Central memory CD4-positive, alpha-beta T cell (primary cell): ENCODE data around the gene SUPT4H1.

Experiments
- DNase-seq: peaks from one replicate; pipeline ENCODE4 v3.0.0; 2022

SUPT4H1 gene

DNA sequence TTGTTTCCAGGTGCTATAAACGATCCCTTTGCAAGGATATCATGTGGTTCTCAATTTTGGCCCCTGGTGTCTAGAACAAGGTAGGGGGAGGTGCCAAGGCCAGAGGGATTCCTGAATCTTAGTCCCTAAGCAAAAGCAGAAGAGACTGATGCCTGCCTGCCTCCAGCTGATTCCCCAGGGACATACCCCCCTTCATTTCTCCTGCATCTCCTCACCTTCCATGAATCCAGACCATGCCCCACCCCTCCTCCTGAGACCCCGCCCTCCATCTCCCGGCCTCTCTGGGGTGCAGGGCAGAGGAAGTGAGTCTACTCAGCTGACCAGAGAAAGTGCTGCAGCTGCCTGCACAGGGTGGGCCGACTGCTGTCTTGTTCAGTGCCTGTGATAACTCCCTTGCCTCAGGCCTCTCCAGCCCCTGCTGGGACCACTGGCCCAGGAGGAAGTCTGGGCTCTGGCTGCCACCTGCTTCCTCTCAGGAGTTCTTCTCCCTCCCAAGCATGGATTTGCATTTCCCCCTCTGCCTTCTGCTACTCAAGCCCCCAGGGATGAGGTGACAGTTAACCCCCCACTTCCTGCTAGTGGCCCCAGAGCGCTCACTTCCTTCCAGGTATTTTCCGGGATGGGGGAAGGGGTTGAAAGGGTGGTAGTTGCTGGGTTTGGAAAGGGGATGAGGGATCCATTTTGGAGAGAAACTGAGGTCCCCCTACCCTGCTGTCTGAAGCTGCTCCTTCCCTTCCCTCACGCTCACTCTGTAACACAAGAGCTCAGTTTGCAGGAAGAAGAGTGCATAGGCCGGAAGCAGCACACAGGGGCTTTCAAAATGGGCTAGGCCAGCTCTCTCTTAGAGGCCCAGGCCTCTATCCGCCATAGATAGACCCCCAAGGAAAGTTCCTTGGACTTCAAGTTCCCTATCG, 12.9 kb downstream of the SUPT4H1 start:
- DNase-seq, result peak; percentile 43

DNA sequence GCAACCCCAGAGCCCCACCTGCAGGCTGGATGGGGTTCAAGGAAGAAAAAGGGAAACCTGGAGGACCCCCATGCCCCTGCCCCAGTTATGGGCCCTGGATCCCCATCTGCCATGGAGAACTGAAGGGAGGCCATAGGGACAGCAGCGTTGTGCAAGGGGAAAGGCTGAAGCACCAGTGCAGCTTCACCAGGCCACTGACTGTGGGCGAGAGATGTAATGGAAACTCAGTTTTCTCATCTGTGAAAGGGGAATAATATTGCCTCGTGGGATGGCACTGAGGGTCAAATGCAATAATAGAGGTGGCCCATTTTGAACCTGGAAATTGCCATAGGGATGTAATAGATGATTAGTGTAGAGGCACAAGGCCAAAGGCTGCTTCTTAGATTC, 13.6 kb downstream of the SUPT4H1 start:
- DNase-seq, result no peak

DNA sequence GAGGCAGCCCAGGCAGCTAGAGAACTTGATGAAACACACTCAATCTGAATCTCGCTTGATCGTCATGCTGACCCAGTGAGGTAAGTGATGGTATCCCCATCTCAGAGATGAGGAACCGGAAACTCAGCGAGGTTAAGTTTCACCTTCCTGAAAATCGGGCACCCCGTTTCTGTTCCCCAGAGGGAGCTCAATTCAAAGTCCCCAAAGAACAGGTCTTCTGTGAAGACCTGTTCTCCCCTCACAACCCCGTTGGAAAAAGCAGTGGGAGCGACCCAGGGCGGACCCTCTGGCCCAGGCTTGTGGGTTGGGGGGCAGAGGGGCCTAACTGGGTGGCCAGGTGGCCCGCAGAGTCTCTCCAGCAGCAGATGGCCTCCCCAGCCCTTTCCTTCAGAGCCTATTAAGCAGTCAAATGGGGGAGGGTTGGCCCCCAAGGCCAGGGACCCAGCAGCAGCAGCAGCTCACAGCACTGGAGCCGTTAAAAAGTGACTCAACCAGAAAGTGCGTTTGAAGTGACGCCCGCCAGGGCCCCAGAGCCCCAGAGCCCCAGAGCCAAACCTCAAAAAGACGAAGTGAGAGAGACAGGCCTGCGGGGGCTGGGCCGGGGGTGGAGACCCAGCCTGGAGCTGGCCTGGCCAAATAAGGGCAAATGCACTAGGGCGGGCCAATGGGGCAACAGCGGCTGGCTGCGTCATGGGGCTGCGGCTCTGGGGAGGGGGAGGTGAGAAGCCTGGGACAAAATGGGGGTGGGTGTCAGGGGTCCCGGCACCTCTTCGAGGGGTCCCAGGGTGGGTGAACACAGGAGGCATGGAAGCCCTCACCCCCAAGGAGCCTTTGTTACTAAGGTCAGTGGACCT, 14.2 kb downstream of the SUPT4H1 start:
- DNase-seq, result peak; percentile 92

DNA sequence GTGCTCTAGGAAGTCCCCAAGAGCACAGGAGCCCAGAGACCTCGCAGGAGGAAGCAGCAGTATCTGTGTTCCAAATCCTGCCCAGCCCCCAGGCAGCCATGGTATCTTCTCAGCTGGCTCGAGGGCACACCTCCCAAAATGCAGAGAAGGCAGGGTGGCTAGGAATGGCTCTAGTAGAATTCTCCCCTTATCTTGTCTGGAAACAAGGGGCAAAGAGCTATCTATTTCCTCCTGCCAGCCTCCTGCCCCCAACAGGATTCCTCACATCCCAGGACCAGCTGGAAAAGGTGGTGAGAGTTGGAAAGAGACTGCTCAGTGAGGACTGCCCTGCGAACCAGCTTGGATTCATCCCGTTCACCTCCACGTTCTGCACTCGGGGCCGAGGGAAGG, 14.8 kb downstream of the SUPT4H1 start:
- peak; percentile 59 for DNase-seq

DNA sequence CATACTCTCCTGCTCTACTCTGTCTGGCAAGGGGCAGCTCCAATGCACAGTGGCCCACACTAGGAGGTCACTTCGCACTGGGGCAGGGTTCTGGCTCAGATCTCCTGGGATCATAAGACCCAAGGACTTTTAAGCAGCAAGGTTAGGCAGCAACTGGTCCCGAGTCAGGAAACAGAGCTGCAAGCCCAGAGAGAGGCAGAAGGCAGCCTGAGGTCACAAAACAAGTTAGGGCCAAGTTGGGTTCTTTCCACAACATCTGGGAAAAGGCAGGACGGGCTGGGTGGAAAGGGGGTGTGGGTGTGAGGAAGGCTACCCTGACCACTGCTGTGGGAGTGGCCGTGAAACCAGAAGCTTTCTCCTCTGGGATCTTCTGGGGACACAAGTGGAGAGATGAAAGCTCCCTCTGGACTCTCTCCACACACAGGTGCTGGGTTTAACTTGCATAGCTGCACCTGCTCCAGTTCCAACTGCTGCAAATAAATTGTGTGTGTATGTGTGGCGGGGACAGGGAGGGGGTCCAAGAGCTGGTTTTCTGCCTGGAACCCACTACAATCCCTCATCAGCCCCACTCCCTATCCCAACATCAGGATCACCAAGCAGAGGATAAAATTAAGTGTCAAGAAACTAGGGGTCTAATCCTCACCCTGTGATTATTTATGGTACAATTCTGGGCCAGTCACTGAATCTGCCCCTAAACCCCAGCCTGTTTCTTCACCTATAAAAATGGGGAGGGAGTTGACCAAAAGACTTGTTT, 15.4 kb downstream of the SUPT4H1 start:
- DNase-seq, result no peak

DNA sequence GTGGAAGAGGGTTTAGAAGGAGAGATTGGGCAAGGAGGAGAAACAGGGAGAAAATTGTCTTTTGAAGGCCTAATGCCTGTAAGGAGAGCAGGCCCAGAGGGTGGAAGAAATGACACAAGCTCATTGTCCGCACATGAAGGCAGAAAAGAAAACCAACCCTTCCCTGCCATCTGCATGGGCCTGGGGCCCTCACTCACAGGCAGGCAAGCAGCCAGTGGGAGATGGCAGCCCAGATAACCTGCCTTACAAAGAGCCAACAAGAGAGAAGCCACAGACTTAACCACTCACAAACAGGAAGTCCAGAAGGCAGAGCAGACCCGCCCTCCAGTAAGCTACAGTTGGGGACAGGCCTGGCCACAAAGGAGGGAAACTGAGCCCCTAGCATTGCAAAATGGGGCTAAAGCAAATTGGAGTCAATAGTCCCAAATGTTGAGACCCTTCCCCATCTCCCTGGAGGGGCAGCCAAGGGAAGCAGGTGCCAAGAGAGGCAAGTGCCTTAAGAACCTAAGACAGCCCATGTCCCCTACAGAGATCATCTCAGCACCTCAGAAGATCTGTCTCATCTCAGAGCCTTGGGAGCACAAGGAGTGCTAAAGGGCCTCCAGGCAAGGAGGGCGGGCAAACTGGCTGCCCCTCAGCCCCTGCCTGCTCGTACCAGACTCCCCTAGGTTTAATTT, 16.1 kb downstream of the SUPT4H1 start:
- DNase-seq, result peak; percentile 84

DNA sequence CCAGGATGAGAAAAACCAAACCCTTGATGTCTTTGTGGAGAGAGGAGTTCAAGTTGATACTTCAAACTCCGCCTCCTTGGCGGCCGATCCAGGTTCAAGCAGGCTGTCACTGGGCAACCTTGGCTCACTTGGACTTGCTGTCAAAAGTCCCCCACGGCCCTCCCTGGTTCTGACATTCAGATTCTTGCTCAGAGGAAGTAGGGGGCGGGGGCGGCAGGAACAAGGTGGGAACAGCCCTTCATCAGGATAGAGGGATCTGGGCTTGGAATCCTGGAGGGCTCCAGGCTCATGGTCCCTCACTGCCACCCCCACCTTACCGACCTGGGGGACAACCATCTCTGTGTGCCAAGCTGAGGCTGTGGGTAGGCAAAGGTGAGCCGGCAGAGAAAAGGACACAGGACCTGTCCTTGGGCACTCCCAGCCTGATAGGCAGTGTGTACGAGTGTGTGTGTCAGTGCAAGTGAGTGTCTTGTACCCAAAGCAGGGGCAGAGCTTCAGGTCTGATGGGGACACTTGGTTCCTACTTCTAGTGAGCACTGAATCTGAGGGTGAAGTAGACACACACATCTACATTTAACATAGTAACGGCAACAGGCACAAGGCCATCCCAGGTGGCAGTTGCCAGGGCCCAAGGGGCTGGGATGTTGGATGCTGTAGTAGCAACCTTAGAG, 16.8 kb downstream of the SUPT4H1 start:
- peak; percentile 13 for DNase-seq

DNA sequence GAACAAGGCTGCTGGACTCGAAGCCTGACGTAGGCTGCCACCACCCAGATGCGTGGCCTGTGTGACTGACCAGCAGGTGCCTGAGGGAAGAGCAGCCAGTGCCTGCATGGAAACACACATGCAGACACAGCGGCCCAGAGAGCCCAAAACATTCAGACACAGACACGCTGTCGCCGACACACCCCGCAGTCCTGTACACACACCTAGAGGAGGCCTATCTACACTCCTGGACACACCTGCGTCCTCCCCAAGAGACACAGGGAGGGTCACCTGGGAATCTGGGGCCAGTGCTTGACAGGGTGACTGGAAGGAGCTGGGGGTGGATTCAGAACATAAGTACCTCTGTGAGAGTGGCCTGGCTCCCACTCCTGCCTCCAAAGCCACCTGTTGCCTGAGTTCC, 17.3 kb downstream of the SUPT4H1 start:
- DNase-seq, result no peak

DNA sequence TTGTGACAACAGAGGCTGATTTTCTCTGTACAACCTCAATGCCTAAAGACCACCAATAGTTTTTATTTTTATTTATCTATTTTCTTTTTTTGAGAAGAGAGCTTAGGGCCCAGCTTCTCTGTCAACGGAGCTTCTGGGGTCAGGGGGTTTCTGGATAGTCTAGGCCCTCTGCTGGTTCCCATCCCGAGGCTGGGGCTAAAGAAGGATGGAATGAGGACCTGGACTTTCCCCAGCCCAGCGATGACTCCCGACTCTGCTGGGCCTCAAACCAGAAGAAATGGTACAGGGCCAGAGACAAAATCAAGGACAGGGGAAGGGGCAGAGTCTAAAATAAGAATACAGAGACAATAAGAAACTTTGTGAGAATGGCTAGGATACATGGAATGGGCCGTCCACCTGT, 17.7 kb downstream of the SUPT4H1 start:
- no peak for DNase-seq

DNA sequence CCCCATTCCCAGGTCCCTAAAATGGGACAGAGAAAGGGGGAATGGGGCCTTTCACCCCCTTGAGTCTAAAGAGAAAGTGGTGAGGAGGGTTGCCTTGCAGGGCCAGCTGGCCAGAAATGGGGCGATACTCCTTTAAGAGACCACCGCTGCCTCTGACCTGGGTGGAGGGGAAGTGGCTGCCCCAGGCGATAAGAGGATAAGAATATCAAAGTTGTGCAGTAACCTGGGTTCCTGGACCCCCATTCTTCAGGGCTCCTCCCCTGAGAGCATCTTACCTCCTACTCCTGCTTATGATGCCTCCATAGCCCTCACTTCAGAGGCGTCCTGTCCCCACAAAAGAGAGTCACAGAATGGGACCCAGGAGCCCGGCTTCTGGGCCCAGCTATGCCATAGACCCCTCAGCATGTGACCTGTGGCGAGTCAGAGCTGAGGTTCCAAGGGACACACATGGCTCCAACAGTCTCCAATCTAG, 18.2 kb downstream of the SUPT4H1 start:
- DNase-seq, result no peak

DNA sequence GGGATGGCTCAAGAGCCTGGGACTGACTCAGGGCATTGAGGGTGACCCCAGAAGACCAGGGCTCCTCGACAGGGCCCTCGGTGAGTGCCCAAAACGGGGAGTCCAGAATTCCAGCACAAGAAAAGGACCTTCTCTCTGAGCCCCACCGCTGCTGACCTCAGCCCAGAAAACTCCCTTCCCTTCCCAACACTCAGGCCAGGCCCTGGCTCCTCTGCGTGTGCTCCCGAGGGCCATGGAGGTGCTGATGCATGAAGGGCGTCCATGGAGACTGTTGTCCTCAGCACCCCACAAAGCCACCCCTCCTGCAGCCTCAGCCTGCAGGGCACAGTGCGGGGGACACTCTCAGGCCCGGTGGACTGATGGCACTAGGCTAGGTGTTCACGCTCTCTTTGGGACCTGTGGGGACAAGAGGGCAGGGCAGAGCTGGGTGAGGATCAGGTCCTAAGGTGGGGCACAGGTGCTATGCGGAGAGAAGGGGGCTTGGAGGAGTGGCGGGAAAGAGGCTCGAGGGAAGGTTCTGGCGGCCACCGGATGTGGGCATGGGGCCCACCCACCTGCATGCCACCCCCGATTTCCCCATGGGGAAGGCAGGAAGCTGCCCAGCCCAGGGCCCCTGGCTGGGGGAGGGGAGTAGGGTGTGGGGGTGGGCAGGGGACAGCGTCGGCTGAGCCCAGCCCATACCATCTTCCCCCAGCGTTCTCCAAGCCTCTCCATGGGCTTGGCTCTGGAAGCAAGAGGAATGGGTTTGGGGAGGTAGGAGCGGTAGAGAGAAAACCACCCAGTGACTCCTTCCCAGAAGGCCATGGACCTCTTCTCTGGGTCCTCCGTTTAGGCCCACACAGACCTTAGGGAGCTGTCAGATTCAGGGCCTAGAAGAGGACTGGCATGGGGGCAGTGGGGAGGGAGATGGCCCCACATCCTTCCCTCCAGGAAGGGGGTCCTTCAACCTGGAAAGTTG, 18.9 kb downstream of the SUPT4H1 start:
- DNase-seq, result no peak

DNA sequence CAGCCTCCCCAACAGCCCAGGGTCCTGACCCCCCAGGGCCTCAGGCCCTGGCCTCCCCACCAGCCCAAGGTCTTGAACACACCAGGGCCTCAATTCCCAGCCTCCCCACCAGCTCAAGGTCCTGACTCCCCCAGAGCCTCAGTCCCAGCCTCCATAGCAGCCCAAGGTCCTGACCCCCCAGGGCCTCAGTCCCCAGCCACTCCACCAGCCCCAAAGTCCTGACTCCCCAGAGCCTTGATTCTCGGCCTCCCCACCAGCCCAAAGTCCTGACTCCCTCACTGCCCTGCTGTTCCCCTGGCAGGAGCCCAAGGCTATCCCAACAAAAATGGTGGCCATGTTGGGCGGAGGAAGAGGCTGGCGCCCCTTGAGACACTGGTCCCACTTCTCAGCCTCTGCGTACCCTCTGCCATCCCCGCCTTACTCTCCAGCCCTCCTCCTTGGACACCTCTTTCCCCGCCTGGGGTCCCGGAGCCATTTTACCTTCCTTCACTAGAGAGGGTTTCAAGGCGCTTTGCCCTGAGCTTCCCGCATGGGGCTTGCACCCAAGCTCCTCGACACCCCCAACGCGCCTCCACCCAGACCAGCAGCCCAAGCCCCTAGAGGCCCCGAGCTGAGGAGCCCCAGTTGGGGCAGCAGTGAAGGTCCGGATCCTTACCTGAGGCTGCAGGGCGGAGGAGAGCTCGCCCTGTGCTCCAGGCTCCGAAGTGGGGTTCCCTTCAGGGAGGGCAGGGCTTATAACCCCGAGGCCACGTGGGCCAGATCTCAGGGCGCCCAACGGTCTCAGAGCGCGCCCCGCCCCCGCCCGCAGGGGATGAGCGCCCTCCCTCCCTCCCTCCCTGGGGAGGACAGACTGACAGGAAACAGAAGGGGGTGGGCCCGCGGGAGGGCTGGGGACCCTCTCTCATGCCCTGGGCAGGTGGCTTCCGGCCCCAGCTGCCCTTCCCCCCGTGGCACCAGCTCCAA, 19.9 kb downstream of the SUPT4H1 start:
- DNase-seq, result peak; percentile 80

DNA sequence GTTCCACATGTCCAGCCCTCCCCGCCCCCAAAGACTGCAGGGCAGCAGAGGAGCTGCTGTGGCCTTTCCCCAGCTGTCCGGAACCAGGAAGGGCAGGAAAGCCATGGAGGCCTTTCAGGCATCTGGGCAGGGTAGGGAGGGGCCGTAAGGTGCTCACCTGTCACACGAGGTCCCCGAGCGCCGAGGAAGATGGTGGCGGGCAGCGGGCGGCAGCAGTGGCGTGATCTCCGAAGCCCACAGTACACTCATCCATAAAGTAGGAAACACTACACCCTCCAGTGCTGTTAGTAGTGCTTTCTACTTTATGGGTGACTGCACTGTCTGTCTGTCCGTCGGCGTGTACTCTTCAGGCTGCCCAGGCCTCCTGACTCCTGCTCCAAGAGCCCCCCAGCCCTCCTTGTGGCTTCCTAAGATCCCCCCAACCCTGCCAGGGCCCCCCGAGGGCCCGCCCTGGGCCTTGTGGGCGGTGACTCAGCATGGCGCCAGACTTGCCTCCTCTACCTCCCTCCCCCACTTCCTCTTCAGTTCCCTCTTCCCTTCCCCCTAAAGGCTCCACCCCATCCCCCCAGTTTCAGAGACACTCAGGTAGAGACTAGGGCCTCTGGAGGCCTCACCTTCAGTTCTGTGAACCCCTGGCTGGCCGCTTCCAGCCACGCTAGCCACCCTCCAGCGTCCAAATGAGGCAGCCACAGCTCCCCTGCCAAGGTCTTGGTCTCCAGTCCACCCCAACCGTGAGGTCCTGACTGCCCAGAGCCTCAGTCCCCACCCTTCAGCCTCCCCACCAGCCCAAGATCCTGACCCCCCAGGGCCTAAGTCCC, 20.8 kb downstream of the SUPT4H1 start:
- DNase-seq, result peak; percentile 59

DNA sequence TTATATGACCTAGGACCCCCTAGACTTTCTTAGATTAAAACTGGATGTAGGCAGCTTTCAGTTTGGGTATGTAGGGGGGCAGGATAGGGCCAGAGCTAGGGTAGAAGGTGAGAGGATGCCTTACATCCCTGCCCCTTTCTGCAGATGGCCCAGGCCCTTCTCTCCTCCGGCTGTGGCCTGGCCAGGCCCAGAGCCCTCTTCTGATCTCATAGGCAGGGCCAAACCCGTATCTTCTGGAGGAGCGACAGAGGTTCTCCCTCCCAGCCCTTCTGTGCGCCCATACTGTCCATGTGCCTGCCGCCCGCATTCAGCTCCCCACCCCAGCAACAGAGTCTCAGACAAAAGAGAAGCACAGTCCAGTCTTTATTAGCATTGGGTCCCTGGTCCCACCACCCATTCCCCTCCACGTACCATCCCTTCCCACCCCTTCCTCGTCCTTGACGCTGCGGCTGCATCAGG, 21.4 kb downstream of the SUPT4H1 start:
- no peak for DNase-seq

DNA sequence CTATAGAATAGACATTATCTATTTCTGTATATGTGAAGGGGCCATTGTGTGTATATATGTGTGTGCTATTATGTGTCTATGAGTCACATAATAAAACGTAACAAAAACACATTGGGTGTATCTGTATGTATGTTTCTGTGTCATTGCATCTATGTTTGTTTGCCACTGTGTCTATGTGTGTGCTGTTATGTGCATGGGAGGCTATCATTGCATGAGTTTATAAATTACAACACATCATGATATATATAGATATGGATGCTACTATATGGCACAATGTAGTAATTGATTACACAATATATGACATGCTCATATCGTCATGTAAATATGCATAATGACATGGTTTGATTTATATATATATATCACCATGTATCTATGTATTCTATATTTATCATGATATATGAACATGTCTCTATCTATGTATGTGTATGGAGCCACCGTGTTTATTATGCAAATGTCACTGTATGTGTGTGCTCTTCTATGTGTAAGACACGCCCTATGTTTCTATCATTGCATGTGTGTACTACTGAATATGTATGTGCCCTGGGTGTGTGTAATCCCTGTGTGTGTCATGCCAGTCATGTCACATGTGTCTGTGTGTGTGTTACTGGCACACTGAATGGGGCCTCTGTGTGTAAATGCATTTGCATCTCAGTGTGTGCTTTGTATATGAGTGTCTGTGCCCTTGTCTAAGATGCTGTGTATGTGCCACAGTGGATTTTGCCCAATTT, 22.0 kb downstream of the SUPT4H1 start:
- no peak for DNase-seq

DNA sequence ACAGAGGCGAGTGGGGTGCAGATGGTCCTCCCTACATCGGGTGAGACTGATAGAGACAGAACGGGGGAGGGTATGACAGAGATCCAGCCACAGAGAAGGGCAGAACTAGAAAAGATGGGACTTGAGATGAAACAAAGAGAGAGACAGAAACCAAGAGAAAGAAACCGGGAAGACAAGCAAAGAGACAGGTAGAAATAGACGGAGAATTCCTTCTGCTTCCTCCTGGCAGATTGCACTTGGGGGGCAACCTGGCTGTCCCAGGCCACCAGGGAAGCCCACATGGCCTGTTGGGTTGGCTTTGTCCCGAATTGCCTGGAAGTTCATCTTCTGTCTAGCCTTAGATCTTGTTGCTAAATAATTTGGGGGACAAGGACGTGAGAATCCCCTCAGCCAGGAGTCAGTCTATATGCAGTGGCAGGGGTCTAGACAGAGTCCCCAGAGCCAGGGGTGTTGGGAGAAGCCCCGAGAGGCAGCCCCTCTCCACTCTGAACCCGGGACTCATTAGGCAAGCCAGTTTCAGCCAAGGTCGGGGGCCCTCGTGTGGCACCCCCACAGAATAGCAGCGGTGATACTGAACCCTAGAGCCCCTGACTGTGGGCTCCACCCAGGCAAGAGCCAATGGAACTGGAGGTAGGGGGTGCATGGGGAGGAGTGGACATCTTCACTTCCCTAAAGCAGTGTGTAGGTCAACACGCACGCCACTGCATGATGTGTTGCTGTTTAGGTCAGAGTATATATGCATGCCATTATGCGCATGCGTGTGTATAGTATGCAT, 22.8 kb downstream of the SUPT4H1 start:
- DNase-seq, result peak; percentile 68
